ENCODE results near the gene FADS3. TPM values are rescaled to one million over a fixed set of nuclear protein-coding genes. Genes with fewer than 3 reads are reported as not detected.

The FADS3 gene
- total and polyA plus RNA-seq, 9 of the 15 experiments (the other 6 are each of a cell fraction or from before 2014, with no cell fraction given): 0.97 to 148 (median 92.7) TPM

DNA sequence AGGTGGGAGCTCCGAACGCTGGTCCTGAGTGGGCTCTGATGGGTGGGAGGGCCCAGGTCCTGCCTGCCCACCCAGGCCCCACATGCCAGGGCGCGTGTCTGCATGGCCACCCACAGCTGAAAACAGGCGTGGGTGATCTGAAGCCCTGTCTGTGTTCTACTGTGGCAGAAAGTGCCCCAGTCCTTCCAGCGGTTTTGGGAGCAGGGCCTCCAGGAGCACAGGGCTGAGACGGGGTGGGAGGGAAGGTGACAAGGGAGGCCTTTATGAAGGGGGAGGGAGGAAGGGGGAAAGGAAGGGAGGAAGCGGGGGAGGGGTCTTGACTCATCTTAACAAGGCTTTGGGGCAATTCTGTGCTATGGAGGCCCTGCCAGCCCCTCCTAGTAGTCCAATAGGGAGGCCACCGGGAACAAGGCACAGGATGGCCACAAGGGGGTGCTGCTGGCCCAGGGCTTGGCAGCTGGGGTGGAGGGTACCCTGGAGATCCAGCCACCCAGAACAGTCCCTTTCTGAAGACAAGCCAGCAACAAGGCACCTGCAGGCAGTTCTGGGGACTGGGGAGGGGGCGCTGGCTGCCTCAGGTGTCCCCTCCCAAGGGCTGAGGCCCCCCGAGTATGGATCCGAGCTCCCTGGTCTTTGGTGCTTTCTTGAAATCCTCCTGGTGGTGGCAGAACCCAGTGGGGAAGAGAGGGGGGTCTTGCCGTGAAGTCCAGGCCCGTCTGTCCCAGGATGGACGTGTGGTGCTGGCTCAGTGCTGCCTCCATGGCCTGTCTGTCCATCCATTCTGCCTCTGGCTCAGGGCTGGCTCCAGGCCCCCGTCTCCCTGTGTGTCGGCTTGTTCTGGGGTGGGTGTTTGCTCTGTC lies 6.3 kb upstream of the FADS3 start (continued):
- TF ChIP-seq ZNF592 (IDR thresholded peaks at IDR 0.05) (0 out of 2 replicates have a peak, but pooled peaks have one; percentile 46), HCFC1 (IDR thresholded peaks at IDR 0.05; ENCODE audit: low read depth, low read length) (no peak), MTA3 (IDR thresholded peaks at IDR 0.05; ENCODE audit: borderline replicate concordance) (0 out of 2 replicates have a peak, but pooled peaks have one; percentile 38), ETV5 (CRISPR knock-in tag; IDR thresholded peaks at IDR 0.05; ENCODE audit: low read depth) (0 out of 2 replicates have a peak, but pooled peaks have one; percentile 35), ZC3H11A (IDR thresholded peaks at IDR 0.05; ENCODE audit: low read depth, low read length) (no peak), FOXK2 (conservative IDR thresholded peaks at IDR 0.05 in 1 of 2, IDR thresholded peaks at IDR 0.05 in 1 of 2; ENCODE audit: low read depth in 2 of 2) (0 out of 4 replicates have a peak, but pooled peaks of 1 of the 2 experiments have one; percentile 15), KLF16 (IDR thresholded peaks at IDR 0.05) (peak; percentile 18; the same call in 1 of the 2 replicates), PHF21A (IDR thresholded peaks at IDR 0.05; ENCODE audit: borderline replicate concordance, low read depth) (no peak), ATF2 (CRISPR knock-in tag; IDR thresholded peaks at IDR 0.05) (no peak), SREBF1 (IDR thresholded peaks at IDR 0.05; ENCODE audit: borderline replicate concordance, low read depth, low read length) (no peak), SLC30A9 (CRISPR knock-in tag; IDR thresholded peaks at IDR 0.05) (no peak)
- TF ChIP-seq, protein P1, sequence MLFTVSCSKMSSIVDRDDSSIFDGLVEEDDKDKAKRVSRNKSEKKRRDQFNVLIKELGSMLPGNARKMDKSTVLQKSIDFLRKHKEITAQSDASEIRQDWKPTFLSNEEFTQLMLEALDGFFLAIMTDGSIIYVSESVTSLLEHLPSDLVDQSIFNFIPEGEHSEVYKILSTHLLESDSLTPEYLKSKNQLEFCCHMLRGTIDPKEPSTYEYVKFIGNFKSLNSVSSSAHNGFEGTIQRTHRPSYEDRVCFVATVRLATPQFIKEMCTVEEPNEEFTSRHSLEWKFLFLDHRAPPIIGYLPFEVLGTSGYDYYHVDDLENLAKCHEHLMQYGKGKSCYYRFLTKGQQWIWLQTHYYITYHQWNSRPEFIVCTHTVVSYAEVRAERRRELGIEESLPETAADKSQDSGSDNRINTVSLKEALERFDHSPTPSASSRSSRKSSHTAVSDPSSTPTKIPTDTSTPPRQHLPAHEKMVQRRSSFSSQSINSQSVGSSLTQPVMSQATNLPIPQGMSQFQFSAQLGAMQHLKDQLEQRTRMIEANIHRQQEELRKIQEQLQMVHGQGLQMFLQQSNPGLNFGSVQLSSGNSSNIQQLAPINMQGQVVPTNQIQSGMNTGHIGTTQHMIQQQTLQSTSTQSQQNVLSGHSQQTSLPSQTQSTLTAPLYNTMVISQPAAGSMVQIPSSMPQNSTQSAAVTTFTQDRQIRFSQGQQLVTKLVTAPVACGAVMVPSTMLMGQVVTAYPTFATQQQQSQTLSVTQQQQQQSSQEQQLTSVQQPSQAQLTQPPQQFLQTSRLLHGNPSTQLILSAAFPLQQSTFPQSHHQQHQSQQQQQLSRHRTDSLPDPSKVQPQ (CRISPR knock-in tag; IDR thresholded peaks at IDR 0.05; ENCODE audit: borderline replicate concordance): no peak

Measured in K562 (cell line).